Retinal pigment epithelial cell (primary cell): ENCODE data around the gene STK24.
"Not testable (repeated sequence)": the region's sequence is repeated elsewhere in the genome, so short reads cannot be mapped to it uniquely, and the experiment has no call there.

Source experiments
- DNase-seq: peaks from one replicate; pipeline ENCODE4 v3.0.0-alpha.2; 2010; ENCODE audit warnings: low read depth
- H3K4me3 ChIP-seq: 2 replicates; pipeline ENCODE4 v1.5.1; 2011; ENCODE audit warnings: mild to moderate bottlenecking, low read length, control low read depth, moderate library complexity
- TF ChIP-seq, protein P1 (sequence below): conservative IDR thresholded peaks from 2 replicates; pipeline ENCODE4 v1.5.1; 2011; ENCODE audit warnings: low read depth, low read length, control low read depth, inconsistent platforms

The STK24 gene

DNA sequence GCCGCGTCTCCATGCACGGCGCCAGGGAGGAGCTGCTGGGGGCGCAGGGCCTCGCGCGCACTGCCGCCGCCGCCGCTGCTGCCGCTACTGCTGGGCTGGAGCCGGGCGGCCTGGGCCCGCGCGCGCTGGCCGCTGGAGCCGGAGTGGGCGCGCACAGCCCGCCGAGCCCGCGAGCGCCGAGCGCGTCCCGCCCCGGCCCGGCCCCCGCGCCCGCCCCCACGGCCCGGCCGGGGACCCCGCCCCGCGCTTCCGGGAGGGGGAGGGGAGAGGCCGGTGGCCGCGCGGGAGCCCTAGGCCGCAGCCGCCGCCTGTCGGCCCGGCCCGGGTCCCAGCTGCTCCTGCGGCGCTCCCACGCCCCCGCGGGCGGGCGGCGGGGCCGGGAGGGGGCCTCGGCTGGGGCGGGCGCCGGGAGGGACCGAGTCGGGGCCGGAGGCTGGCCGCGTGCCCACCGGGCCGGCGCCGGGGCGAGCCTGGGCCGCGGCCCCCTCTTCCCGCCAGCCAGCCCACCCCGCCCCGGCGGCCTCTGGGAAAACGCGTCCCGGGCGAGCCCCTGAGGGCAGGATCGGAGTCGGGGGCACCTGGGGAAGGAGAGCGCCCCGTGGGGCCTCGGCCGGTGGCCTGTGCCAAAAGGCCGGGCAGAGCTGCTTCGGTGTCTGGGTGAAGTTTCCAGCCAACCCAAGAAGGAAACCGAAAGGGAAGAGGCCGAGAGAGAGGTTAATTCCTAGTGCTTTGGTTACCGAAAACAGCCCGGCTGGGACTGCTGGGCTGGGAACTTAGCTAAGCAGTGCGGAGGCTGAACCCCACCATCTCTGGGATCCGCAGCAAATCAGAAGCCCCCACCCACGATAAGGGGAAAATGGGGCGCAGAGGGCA is at the start of gene STK24:
Gene STK24 (minus strand): TSS at position 145 of the 873 bp plus-strand sequence. CDS start 321 bp downstream, outside the sequence.
- TF ChIP-seq, protein P1, sequence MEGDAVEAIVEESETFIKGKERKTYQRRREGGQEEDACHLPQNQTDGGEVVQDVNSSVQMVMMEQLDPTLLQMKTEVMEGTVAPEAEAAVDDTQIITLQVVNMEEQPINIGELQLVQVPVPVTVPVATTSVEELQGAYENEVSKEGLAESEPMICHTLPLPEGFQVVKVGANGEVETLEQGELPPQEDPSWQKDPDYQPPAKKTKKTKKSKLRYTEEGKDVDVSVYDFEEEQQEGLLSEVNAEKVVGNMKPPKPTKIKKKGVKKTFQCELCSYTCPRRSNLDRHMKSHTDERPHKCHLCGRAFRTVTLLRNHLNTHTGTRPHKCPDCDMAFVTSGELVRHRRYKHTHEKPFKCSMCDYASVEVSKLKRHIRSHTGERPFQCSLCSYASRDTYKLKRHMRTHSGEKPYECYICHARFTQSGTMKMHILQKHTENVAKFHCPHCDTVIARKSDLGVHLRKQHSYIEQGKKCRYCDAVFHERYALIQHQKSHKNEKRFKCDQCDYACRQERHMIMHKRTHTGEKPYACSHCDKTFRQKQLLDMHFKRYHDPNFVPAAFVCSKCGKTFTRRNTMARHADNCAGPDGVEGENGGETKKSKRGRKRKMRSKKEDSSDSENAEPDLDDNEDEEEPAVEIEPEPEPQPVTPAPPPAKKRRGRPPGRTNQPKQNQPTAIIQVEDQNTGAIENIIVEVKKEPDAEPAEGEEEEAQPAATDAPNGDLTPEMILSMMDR: no peak
- no peak for DNase-seq

DNA sequence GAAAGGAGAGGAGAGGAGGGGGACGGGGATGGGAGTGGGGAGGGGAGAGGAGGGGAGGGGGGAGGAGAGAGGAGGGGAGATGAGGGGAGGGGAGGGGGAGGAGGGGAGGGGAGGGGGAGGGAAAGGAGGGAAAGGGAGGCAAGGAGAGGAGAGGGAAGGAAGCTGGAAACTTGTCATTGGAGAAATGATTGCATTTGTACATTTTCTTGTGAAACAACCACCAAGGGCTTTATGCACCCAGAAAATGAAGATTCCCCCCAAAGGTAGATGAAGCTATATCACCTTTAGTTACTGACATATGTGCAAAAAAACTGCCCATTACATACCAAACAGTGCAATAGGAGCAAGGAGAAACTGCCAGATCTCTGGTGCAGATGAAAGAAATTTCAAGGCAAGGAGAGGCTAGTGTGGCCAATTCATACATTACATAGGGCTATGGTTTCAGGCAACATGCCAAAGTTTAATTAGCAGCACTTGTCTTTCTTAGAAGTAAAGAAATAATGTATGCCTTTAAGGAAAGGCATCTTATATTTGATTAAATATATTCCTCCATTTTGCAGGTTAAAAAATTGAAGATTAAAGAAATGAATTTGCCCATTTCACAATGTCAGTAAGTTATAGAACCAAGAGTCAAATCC is 49.5 kb upstream of the STK24 start:
- TF ChIP-seq, protein P1: no peak
- no peak overlapping the region for H3K4me3 ChIP-seq
- no peak for DNase-seq

More for the DNA sequence above, at the start of gene STK24:
- H3K4me3 ChIP-seq: peak within 1 kb of the TSS; percentile 96

DNA sequence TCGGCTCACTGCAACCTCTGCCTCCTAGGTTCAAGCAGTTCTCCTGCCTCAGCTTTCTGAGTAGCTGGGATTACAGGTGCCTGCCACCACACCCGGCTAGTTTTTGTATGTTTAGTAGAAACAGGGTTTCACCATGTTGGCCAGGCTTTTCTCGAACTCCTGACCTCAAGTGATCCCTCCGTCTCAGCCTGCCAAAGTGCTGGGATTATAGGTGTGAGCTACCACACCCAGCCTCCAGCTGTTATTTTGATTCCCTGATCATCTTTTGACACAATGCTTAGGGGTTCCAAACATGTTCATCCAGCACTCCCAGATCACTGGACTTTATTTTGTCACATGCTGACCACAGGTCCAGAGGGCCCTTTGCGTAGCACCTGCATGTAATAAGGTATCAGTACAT is 47.7 kb upstream of the STK24 start:
- not testable (repeated sequence) for H3K4me3 ChIP-seq, DNase-seq

DNA sequence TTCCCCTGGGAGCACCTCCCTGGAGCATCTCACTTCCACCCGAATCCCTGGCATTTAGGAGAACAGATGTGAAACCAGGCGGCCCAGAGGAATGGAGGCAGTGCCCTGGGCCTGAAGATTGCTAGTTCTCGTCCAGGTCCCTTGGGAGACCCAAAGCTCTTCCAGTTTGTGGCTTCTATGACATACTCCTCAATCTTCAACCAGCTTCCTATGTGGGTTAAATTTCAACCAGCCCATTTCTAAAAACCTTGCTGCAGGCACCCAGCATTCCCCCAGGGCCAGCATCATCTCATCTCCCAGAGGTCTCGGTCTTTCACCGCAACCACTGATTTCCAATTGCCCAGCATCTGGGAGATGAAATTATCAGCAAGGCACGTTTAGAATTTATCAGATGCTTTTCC is 46.0 kb upstream of the STK24 start:
- H3K4me3 ChIP-seq: no peak overlapping the region
- TF ChIP-seq, protein P1: no peak
- no peak for DNase-seq

DNA sequence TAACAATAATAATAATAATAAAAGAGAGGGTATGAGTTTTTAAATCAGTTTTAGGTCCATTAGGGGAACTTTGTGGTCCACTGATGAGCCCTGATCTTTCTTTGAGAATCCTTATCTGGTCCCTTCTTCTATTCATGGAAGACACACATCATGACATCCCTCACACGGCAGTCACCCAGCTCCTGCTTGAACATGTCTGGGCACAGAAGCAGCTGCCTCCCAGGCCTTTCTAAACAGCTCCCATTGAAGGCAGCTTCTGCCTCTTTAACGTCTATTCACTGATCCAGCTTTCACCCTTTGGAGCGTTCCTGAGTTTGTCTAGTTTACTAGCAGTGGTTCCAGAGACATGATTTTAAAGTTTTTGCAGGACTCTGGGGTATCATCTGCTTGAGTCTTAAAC is 42.6 kb upstream of the STK24 start:
- no peak for DNase-seq
- TF ChIP-seq, protein P1: no peak

DNA sequence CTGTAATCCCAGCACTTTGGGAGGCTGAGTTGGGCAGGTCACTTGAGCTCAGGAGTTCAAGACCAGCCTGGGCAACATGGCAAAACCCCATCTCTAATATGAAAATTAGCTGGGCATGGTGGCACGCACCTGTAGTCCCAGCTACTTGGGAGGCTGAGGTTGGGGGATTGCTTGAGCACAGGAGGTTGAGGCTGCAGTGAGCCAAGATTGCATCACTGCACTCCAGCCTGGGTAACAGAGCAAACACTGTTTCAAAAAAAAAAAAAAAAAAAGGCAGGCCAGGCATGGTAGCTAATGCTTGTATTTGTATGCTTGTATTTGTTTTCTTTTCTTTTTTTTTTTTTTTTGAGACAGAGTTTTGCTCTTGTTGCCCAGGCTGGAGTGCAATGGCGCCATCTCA is 38.7 kb upstream of the STK24 start:
- not testable (repeated sequence) for H3K4me3 ChIP-seq, DNase-seq

More for the DNA sequence above, 42.6 kb upstream of the STK24 start:
- H3K4me3 ChIP-seq: no peak overlapping the region

DNA sequence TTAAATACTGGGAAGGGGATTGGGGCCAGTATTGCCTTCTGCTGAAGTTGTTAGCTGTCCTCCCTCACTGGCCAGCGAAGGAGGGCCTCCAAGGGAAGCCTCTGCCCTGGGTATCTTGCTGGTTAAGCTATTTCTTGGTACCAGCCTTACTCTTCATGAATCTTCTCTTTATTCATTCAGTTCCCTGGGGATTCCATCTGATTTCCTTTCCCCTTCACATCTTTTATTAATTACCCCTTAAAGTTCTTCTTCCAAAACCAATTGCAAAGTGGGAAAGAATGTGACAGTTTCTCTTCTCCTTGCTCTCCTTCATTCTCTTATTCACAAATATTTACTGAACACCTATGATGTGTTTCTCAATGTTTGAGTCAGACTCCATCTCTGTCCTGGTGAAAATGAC is 36.7 kb upstream of the STK24 start:
- no peak for DNase-seq
- no peak overlapping the region for H3K4me3 ChIP-seq
- TF ChIP-seq, protein P1: no peak

DNA sequence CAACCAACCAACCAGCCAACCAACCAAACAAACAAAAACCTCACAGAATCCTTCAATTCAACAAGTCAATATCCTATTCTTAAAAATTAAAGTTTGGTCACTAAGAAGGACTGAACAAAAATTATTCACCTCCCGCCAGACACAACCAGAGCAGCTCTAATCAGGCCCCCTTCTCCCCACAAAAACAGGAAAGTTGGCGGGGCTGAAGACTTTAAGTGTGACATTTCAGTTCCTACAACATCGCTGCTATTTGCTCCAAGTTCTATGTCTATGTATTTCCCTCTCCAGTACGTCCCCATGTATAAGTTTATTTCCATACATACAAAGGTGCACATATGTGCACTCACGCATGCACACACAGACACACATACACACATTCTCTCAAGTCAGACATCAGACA is 32.8 kb upstream of the STK24 start:
- H3K4me3 ChIP-seq: no peak overlapping the region
- no peak for DNase-seq
- TF ChIP-seq, protein P1: no peak
